HEK293 (cell line): ENCODE data around the gene APELA.
"Not testable (repeated sequence)": the region's sequence is repeated elsewhere in the genome, so short reads cannot be mapped to it uniquely, and the experiment has no call there.

Source experiments
- CTCF ChIA-PET: fragments of 350-600 bp; formaldehyde crosslinking; extraction: SDS; loops from one replicate; lab custom pipeline; 2021; ENCODE audit warnings: antibody characterized with exemption; lab: Yijun Ruan, JAX
- POLR2A ChIA-PET: fragments of 300-600 bp; formaldehyde crosslinking; extraction: SDS; loops from one replicate; lab custom pipeline; 2020; ENCODE audit warnings: antibody characterized with exemption, inconsistent platforms; lab: Yijun Ruan, JAX
- H3K27ac ChIP-seq: fragments of 200-500 bp; sonication (Bioruptor generic); 2 replicates; pipeline ENCODE4 v1.5.1; 2014; ENCODE audit warnings: low read depth, low read length, control low read depth, inconsistent platforms; ENCODE audit errors: extremely low read depth
- H3K36me3 ChIP-seq, 2 experiments: fragments of 200-500 bp in 1 of 2; sonication (Bioruptor generic) in 1 of 2; 1 replicate in 1 of 2; 2 replicates in 1 of 2; pipeline ENCODE4 v1.5.1; 2014 to 2017; ENCODE audit warnings: inconsistent platforms in 2 of 2, low read length in 2 of 2; ENCODE audit not compliant: control insufficient read depth in 2 of 2, insufficient read depth in 1 of 2
- H3K4me1 ChIP-seq: fragments of 200-500 bp; sonication (Bioruptor generic); 2 replicates; pipeline ENCODE4 v1.5.1; 2014; ENCODE audit warnings: mild to moderate bottlenecking, low read length, inconsistent platforms; ENCODE audit not compliant: control insufficient read depth, insufficient read depth
- H3K4me3 ChIP-seq: 2 replicates; pipeline ENCODE4 v1.5.1; 2011; ENCODE audit warnings: low read depth, mild to moderate bottlenecking, control low read depth, low read length, moderate library complexity
- H3K9me3 ChIP-seq: fragments of 200-500 bp; sonication (Bioruptor generic); 2 replicates; pipeline ENCODE4 v1.5.1; 2014; ENCODE audit warnings: low read depth, low read length, inconsistent platforms; ENCODE audit not compliant: control insufficient read depth, insufficient read depth
- EGR2 ChIP-seq: fragments of 450-650 bp; formaldehyde crosslinking; IDR thresholded peaks from 2 replicates; pipeline ENCODE4 v1.5.1; 2016; ENCODE audit warnings: low read depth, missing biosample characterization, missing genetic modification characterization
- FEZF1 ChIP-seq: fragments of 450-650 bp; formaldehyde crosslinking; IDR thresholded peaks from 2 replicates; pipeline ENCODE4 v1.5.1; 2016; ENCODE audit warnings: missing biosample characterization, missing genetic modification characterization
- OVOL3 ChIP-seq: fragments of 450-650 bp; formaldehyde crosslinking; IDR thresholded peaks from 2 replicates; pipeline ENCODE4 v1.5.1; 2016; ENCODE audit warnings: missing biosample characterization, missing genetic modification characterization
- SP2 ChIP-seq: fragments of 450-650 bp; formaldehyde crosslinking; IDR thresholded peaks from 2 replicates; pipeline ENCODE4 v1.5.1; 2016; ENCODE audit warnings: missing biosample characterization, missing genetic modification characterization
- TRIM28 ChIP-seq: IDR thresholded peaks from 2 replicates; pipeline ENCODE4 v1.6.1; 2011; ENCODE audit warnings: low read length, control low read depth, borderline replicate concordance
- ZEB2 ChIP-seq: fragments of 450-650 bp; formaldehyde crosslinking; IDR thresholded peaks from 2 replicates; pipeline ENCODE4 v1.5.1; 2016; ENCODE audit warnings: missing biosample characterization, missing genetic modification characterization
- ZNF174 ChIP-seq: fragments of 450-650 bp; formaldehyde crosslinking; IDR thresholded peaks from 2 replicates; pipeline ENCODE4 v1.5.0; 2017; ENCODE audit warnings: missing biosample characterization, mild to moderate bottlenecking, missing genetic modification characterization
- ZNF223 ChIP-seq: fragments of 450-650 bp; formaldehyde crosslinking; IDR thresholded peaks from 2 replicates; pipeline ENCODE4 v1.5.1; 2016; ENCODE audit warnings: missing biosample characterization, missing genetic modification characterization
- ZNF239 ChIP-seq: fragments of 450-650 bp; formaldehyde crosslinking; IDR thresholded peaks from 2 replicates; pipeline ENCODE4 v1.5.1; 2016; ENCODE audit warnings: missing biosample characterization, missing genetic modification characterization
- ZNF677 ChIP-seq: fragments of 450-650 bp; IDR thresholded peaks from 2 replicates; pipeline ENCODE4 v1.5.0; 2018; ENCODE audit warnings: missing biosample characterization, mild to moderate bottlenecking, missing genetic modification characterization, moderate library complexity
- ZXDB ChIP-seq: fragments of 450-650 bp; formaldehyde crosslinking; IDR thresholded peaks from 2 replicates; pipeline ENCODE4 v1.5.1; 2016; ENCODE audit warnings: missing biosample characterization, missing genetic modification characterization
- TF ChIP-seq, protein P1 (sequence below): fragments of 450-650 bp; formaldehyde crosslinking; IDR thresholded peaks from 2 replicates; pipeline ENCODE4 v1.5.1; 2016; ENCODE audit warnings: missing biosample characterization, missing genetic modification characterization
- TF ChIP-seq, protein P2 (sequence below): fragments of 450-650 bp; formaldehyde crosslinking; IDR thresholded peaks from 2 replicates; pipeline ENCODE4 v1.5.1; 2016; ENCODE audit warnings: missing biosample characterization, missing genetic modification characterization
- TF ChIP-seq, protein P3 (sequence below): fragments of 450-650 bp; formaldehyde crosslinking; conservative IDR thresholded peaks from 2 replicates; pipeline ENCODE4 v1.5.1; 2016; ENCODE audit warnings: low read depth, missing biosample characterization, missing genetic modification characterization
- TF ChIP-seq, protein P4 (sequence below): fragments of 450-650 bp; formaldehyde crosslinking; IDR thresholded peaks from 2 replicates; pipeline ENCODE4 v1.5.1; 2016; ENCODE audit warnings: missing biosample characterization, missing genetic modification characterization
- TF ChIP-seq, protein P5 (sequence below): fragments of 450-650 bp; formaldehyde crosslinking; IDR thresholded peaks from 2 replicates; pipeline ENCODE4 v1.5.1; 2017; ENCODE audit warnings: missing biosample characterization, missing genetic modification characterization
- TF ChIP-seq, protein P6 (sequence below): fragments of 450-650 bp; formaldehyde crosslinking; IDR thresholded peaks from 2 replicates; pipeline ENCODE4 v1.5.1; 2016; ENCODE audit warnings: missing biosample characterization, missing genetic modification characterization

Gene APELA

DNA sequence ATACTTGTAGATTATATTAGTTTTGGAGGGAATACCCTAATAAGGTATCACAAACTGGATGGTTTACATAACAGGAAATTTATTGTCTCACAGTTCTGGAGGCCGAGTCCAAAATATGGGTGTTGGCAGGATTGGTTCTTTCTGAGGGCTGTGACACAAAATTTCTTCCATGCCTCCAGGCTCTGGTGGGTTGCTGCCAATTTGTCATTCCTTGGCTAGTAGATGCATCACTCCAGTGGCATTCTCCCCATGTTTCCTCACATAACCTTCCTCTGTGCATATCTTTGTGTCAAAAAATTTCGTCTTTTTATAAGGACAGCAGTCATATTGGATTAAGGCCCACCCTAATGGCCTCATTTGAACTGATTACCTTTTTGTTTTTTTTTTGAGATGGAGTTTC, 49.3 kb downstream of the APELA start (continued):
- TF ChIP-seq, protein P1, sequence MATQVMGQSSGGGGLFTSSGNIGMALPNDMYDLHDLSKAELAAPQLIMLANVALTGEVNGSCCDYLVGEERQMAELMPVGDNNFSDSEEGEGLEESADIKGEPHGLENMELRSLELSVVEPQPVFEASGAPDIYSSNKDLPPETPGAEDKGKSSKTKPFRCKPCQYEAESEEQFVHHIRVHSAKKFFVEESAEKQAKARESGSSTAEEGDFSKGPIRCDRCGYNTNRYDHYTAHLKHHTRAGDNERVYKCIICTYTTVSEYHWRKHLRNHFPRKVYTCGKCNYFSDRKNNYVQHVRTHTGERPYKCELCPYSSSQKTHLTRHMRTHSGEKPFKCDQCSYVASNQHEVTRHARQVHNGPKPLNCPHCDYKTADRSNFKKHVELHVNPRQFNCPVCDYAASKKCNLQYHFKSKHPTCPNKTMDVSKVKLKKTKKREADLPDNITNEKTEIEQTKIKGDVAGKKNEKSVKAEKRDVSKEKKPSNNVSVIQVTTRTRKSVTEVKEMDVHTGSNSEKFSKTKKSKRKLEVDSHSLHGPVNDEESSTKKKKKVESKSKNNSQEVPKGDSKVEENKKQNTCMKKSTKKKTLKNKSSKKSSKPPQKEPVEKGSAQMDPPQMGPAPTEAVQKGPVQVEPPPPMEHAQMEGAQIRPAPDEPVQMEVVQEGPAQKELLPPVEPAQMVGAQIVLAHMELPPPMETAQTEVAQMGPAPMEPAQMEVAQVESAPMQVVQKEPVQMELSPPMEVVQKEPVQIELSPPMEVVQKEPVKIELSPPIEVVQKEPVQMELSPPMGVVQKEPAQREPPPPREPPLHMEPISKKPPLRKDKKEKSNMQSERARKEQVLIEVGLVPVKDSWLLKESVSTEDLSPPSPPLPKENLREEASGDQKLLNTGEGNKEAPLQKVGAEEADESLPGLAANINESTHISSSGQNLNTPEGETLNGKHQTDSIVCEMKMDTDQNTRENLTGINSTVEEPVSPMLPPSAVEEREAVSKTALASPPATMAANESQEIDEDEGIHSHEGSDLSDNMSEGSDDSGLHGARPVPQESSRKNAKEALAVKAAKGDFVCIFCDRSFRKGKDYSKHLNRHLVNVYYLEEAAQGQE (tag by site-specific recombination) = no peak
- TF ChIP-seq, protein P2, sequence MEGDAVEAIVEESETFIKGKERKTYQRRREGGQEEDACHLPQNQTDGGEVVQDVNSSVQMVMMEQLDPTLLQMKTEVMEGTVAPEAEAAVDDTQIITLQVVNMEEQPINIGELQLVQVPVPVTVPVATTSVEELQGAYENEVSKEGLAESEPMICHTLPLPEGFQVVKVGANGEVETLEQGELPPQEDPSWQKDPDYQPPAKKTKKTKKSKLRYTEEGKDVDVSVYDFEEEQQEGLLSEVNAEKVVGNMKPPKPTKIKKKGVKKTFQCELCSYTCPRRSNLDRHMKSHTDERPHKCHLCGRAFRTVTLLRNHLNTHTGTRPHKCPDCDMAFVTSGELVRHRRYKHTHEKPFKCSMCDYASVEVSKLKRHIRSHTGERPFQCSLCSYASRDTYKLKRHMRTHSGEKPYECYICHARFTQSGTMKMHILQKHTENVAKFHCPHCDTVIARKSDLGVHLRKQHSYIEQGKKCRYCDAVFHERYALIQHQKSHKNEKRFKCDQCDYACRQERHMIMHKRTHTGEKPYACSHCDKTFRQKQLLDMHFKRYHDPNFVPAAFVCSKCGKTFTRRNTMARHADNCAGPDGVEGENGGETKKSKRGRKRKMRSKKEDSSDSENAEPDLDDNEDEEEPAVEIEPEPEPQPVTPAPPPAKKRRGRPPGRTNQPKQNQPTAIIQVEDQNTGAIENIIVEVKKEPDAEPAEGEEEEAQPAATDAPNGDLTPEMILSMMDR = no peak
- TF ChIP-seq ZXDB (tag by site-specific recombination) (no peak), FEZF1 (tag by site-specific recombination) (no peak), ZNF223 (tag by site-specific recombination) (no peak), ZNF174 (tag by site-specific recombination) (no peak), ZEB2 (tag by site-specific recombination) (no peak), SP2 (tag by site-specific recombination) (no peak)
- TF ChIP-seq, protein P3, sequence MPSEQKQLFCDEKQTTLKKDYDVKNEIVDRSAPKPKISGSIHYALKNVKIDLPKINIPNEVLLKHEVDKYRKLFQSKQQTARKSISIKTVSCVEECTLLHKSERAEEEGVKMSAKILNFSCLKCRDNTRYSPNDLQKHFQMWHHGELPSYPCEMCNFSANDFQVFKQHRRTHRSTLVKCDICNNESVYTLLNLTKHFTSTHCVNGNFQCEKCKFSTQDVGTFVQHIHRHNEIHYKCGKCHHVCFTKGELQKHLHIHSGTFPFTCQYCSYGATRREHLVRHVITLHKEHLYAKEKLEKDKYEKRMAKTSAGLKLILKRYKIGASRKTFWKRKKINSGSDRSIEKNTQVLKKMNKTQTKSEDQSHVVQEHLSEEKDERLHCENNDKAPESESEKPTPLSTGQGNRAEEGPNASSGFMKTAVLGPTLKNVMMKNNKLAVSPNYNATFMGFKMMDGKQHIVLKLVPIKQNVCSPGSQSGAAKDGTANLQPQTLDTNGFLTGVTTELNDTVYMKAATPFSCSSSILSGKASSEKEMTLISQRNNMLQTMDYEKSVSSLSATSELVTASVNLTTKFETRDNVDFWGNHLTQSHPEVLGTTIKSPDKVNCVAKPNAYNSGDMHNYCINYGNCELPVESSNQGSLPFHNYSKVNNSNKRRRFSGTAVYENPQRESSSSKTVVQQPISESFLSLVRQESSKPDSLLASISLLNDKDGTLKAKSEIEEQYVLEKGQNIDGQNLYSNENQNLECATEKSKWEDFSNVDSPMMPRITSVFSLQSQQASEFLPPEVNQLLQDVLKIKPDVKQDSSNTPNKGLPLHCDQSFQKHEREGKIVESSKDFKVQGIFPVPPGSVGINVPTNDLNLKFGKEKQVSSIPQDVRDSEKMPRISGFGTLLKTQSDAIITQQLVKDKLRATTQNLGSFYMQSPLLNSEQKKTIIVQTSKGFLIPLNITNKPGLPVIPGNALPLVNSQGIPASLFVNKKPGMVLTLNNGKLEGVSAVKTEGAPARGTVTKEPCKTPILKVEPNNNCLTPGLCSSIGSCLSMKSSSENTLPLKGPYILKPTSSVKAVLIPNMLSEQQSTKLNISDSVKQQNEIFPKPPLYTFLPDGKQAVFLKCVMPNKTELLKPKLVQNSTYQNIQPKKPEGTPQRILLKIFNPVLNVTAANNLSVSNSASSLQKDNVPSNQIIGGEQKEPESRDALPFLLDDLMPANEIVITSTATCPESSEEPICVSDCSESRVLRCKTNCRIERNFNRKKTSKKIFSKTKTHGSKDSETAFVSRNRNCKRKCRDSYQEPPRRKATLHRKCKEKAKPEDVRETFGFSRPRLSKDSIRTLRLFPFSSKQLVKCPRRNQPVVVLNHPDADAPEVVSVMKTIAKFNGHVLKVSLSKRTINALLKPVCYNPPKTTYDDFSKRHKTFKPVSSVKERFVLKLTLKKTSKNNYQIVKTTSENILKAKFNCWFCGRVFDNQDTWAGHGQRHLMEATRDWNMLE (tag by site-specific recombination) = no peak

DNA sequence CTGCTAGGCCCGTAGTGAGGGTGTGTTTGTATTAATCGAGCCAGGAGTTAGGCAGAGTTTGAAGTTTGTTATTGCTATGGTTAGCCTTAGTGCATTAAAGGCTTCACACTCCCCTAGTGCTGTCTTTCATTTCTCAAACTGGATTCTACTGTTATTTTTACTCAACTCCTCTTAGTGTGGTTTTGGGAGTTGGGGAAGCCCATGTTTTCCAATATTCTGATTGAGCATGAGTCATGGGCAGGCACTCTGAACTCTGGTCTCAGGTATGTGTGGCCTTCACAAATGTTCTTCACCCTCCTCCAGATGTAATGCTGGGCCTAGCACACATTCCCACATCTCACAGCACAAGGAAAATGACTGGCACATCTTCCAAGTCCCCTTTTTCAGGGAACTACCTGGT, 50.1 kb downstream of the APELA start:
- CTCF ChIA-PET, H3K9me3 ChIP-seq, H3K27ac ChIP-seq: not testable (repeated sequence)

DNA sequence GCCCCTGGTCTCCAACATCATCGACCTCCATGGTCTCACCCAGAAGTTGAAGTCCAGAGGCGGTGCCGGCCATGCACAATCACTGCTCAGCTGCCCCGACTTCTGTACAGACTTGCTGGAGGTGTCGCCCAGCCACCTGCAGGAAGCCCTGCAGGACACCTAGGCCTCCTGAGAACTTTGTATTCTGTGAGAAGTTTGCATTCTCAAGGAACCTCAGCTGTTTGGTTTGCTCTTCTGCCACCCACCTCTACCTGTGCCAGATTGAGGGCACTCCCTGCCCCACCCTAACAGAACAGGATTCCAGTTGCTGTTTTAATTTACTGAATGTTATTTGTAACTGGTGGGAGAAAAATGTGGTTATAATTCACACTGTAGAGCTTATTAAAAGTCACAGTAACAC, 53.7 kb downstream of the APELA start:
- POLR2A ChIA-PET = no interaction called here
- Histone ChIP-seq H3K4me1 (no peaks in the 10 kb centered on the region), H3K4me3 (no peak overlapping the region), H3K27ac (no peak overlapping the region), H3K36me3 (no peaks in the 10 kb centered on the region), H3K9me3 (no peaks in the 10 kb centered on the region)
- CTCF ChIA-PET = interaction anchor here (0.7 kb wide), 1 partner anchor 111 kb away, joined by 3 read pairs; no protein-coding TSS in a partner anchor
- TF ChIP-seq, protein P4, sequence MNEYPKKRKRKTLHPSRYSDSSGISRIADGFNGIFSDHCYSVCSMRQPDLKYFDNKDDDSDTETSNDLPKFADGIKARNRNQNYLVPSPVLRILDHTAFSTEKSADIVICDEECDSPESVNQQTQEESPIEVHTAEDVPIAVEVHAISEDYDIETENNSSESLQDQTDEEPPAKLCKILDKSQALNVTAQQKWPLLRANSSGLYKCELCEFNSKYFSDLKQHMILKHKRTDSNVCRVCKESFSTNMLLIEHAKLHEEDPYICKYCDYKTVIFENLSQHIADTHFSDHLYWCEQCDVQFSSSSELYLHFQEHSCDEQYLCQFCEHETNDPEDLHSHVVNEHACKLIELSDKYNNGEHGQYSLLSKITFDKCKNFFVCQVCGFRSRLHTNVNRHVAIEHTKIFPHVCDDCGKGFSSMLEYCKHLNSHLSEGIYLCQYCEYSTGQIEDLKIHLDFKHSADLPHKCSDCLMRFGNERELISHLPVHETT (tag by site-specific recombination) = no peak
- TF ChIP-seq TRIM28 = no peak
- no peak for TF ChIP-seq ZNF239 (tag by site-specific recombination)
- TF ChIP-seq, protein P5, sequence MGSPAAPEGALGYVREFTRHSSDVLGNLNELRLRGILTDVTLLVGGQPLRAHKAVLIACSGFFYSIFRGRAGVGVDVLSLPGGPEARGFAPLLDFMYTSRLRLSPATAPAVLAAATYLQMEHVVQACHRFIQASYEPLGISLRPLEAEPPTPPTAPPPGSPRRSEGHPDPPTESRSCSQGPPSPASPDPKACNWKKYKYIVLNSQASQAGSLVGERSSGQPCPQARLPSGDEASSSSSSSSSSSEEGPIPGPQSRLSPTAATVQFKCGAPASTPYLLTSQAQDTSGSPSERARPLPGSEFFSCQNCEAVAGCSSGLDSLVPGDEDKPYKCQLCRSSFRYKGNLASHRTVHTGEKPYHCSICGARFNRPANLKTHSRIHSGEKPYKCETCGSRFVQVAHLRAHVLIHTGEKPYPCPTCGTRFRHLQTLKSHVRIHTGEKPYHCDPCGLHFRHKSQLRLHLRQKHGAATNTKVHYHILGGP = no peak
- no peak for TF ChIP-seq ZNF677 (tag by site-specific recombination)
- TF ChIP-seq OVOL3 (tag by site-specific recombination) = no peak
- TF ChIP-seq, protein P6, sequence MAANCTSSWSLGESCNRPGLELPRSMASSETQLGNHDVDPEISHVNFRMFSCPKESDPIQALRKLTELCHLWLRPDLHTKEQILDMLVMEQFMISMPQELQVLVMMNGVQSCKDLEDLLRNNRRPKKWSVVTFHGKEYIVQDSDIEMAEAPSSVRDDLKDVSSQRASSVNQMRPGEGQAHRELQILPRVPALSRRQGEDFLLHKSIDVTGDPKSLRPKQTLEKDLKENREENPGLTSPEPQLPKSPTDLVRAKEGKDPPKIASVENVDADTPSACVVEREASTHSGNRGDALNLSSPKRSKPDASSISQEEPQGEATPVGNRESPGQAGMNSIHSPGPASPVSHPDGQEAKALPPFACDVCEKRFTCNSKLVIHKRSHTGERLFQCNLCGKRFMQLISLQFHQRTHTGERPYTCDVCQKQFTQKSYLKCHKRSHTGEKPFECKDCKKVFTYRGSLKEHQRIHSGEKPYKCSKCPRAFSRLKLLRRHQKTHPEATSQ (tag by site-specific recombination) = no peak
- TF ChIP-seq EGR2 (tag by site-specific recombination) = no peak

More for the DNA sequence above, 50.1 kb downstream of the APELA start:
- H3K36me3 ChIP-seq, POLR2A ChIA-PET, H3K4me3 ChIP-seq, H3K4me1 ChIP-seq: not testable (repeated sequence)
